GM18508 (cell line): Measurements from ENCODE around the gene ANKRD39.
A peak's percentile ranks its signal among the peaks of the same experiment; 100 is the strongest.
"Not testable (repeated sequence)": the region's sequence is repeated elsewhere in the genome, so short reads cannot be mapped to it uniquely, and the experiment has no call there.

Experiments
- ATAC-seq: cut with Tn5 transposase; IDR thresholded peaks from one replicate; pipeline ENCODE4 v1.9.1; 2021; ENCODE audit warnings: moderate number of reproducible peaks; ENCODE audit not compliant: insufficient read depth, unreplicated experiment

Gene ANKRD39

GRCh38 chr2:96857667-96858372, at the start of gene ANKRD39:
Gene ANKRD39, minus strand, starts transcription at chr2:96858016. Its CDS starts 29 bp downstream, at chr2:96857987.
- peak; percentile 85 for ATAC-seq

GRCh38 chr2:96906729-96907114, 48.9 kb upstream of the ANKRD39 start:
- no peak for ATAC-seq

- ATAC-seq: no peak
Observed at GRCh38 chr2:96903815-96904214, 46.0 kb upstream of the ANKRD39 start.

GRCh38 chr2:96903318-96903717, 45.5 kb upstream of the ANKRD39 start:
- no peak for ATAC-seq

- ATAC-seq: no peak
Observed at GRCh38 chr2:96900237-96900636, 42.4 kb upstream of the ANKRD39 start.

GRCh38 chr2:96899413-96899741, 41.6 kb upstream of the ANKRD39 start:
- ATAC-seq: no peak

- no peak for ATAC-seq
Observed at GRCh38 chr2:96898641-96899412, 41.0 kb upstream of the ANKRD39 start.

- no peak for ATAC-seq
Observed at GRCh38 chr2:96898135-96898505, 40.3 kb upstream of the ANKRD39 start.

GRCh38 chr2:96897491-96898134, 39.8 kb upstream of the ANKRD39 start:
- no peak for ATAC-seq

GRCh38 chr2:96895746-96896651, 38.2 kb upstream of the ANKRD39 start:
- no peak for ATAC-seq

GRCh38 chr2:96895032-96895745, 37.4 kb upstream of the ANKRD39 start:
- ATAC-seq: no peak

GRCh38 chr2:96894151-96894531, 36.3 kb upstream of the ANKRD39 start:
- ATAC-seq: no peak

- no peak for ATAC-seq
Observed at GRCh38 chr2:96893289-96894150, 35.7 kb upstream of the ANKRD39 start.

GRCh38 chr2:96891591-96892333, 33.9 kb upstream of the ANKRD39 start:
- ATAC-seq: no peak

GRCh38 chr2:96890726-96891385, 33.0 kb upstream of the ANKRD39 start:
- no peak for ATAC-seq

GRCh38 chr2:96890252-96890651, 32.4 kb upstream of the ANKRD39 start:
- no peak for ATAC-seq

GRCh38 chr2:96889502-96889901, 31.7 kb upstream of the ANKRD39 start:
- not testable (repeated sequence) for ATAC-seq
